Stimulated activated CD8-positive, alpha-beta memory T cell treated with anti-CD3 and anti-CD28 coated beads, Interleukin-4, amount 100 ng/mL, for 1 hour (primary cell): ENCODE data around the gene RHBDD1.

ENCODE experiments used
- DNase-seq, 2 donors: peaks; one replicate each; pipeline ENCODE4 v3.0.0-alpha.2; 2020; ENCODE audit warnings: low read depth in 2 of 2, low spot score in 1 of 2

The RHBDD1 gene

DNA sequence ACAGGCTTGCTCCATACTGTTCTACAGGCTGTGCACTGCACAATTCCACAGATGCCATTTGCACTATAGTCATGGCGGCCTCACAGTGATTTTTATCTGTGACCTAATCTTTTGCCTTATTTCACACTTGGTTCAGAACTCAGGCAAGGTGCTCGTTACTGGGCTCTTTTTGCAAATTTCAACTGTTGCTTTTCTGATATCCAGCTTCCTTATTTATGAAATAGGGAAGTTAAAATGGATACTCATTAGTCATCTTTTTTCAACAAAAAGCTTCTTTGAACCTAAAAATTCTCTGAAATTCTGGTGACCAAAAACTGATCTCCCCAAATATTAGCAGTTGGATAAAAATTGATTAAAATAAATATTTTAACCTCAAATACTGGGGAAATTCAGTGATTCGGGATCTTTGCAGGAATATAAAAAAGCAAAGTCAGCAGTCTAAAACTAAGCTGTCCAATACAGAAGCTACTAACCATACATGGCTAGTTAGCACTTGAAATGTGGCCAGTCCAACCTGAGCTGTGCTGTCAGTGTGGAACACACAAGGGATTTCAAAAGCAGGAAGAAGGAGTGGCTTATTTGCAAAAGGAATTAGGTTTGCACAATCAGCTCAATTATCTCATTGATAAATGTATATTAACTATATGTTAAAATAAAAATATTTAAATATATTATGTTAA, 193.7 kb downstream of the RHBDD1 start:
- no peak for DNase-seq

DNA sequence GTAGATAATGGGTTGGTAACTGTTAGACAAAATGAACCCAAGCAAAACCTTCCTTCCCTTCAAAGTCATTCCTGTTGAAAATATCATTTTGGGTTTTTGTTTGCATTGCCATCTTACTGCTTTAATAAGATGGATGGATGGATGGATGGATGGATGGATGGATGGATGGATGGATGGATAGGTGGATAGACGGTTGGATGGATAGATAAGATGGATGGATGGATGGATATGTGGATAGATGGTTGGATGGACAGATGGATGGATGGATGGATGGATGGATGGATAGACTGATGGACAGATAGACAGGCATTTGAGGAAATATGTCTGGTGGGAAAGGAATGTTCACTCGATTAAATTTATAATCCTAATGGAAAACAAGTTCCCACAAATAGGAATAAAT, 194.9 kb downstream of the RHBDD1 start:
- no peak for DNase-seq

DNA sequence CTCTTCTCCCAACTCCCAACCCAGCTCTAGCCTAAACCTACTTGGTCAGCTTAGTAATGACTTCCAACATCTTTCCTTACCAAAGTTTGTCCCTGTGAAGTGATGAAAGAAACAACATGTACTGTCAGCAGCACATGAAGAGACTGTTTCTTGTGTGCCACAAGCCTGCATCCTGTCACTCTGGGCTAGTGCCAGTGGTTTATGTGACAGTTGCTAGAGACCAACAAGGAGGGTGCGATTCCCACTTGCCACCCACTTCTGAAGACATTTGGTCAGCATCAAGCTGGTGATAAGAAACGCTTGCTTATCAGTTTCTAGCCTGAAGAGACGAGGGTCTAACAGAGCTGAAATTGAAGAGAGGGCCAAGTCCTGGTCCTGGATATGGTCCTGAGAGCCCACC, 195.5 kb downstream of the RHBDD1 start:
- DNase-seq: no peak

DNA sequence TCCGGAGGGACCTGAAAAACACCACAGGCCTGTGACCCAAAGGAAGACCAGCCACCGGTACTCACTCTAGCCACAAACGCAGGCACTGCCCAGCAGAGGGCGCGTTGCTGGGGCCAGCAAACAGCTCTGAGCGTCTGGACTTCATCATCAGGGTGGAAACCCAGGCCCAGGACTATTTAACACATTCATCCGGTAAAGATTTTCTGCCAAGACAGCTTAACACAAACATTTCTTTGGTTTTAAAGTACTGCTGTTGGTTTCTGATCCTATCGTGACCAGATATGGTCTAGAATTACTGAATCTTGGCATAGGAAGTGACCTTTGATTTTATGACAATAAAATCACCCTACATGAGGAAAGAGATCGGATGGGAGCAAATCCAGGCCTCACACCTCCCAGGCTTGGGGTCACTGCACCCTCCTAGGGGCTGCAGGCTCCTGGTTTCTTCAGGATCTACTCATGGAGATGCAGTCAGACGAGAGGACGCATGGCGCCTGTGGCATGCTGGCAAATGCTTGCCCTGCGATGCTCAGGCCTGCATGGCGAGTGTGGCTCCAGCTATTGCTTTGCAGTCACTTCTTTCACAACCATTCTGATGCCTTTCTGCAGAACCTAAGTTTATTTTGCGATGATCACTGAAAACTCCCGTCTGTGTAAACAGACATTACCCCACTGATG, 197.8 kb downstream of the RHBDD1 start:
- DNase-seq: no peak

DNA sequence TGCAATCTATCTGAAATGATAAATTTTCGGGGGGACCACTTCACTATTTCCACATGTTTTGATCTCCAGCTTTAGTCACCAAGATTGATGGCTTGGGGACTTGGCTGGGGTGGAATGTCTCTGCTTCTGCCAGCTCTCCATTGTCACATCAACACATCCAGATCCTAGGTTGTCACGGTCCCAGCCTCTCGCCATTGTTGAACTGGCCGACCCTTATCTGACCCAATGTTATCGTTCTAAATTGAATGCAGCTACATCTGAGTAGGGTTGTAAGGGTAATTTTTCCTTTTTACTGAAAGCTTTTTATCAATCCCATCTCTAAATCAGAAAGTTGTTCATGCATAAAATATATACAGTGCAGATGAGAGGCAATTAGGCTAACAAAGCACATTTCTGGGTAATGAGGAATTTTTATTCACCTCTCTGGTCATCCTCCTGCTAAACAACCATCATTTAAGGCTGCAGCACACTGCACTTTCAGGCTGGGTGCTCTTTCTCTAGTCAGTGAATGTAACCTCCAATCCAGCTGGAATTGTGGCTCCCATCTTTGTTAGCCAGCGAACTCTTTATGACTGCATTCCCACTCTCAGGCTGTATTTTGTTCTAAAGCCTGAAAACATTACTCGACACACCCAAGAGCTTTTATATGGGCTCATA, 200.0 kb downstream of the RHBDD1 start:
- DNase-seq: no peak

DNA sequence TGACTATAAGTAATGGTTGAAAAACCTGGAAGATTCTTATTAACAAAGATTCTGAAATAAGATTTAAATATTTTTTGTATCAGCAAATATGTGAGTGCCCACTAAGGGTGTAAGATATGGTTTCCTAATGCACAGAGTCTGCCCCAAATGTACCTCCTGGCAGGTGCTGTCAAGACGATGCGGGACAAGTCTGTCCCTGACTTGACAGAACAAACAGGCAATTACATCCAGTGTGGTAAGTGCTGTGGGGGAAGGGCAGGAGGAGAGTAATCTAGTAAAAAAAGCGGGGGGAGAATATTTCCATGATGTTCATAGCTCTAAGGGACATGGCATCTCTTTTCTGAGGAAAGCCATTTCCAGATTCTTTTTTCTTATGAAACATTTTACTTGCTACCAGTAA, 200.7 kb downstream of the RHBDD1 start:
- no peak for DNase-seq

DNA sequence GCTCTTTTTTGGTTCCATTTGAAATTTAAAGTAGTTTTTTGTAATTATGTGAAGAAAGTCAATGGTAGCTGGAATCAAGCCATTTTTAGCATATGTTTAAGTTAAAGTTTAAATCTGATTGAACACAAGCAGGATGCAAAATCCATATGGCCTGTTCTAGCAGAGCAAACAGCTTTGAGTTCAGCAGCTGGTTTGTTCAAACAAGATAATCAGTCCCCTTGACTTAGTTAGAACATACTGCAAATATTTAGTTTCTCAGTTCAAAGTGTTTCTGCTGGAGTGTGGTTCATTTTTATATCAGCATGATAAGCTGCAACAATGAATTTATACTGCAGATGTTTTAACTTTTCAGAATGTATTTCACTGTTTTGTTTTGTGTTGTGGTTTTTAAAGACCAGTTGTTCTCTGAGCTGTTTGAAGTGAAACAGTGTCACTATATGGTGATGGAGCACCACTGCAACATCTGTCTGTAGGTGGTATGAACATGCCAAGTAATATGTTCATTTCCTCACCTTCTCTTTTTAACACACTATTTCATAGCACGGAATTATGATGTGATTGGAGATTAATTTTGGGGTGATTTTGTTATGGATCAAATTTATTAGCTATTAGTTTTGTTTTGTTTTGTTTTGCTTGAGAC, 202.8 kb downstream of the RHBDD1 start:
- DNase-seq: no peak

DNA sequence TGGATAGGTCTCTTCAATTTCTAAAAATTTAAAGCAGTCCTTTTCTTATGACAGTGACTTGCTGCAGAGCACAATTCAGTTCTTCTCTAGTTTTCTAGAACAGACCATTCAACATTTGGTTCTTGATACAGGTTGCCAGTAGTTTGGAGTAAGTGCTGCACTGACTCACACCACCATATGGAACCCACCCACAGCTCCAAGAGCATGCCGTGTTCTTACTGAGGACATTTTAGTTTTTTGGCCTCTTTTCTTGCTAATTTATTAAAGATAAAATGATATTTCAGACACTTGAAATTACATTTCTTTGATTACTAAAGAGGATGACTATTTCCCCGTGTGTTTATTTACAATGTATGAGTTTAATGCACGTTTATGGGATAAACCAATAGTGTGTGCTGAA, 208.1 kb downstream of the RHBDD1 start:
- no peak for DNase-seq
